GM18870 (cell line): ENCODE data around the gene VPS8.
"Not testable (repeated sequence)": the region's sequence is repeated elsewhere in the genome, so short reads cannot be mapped to it uniquely, and the experiment has no call there.

Experiments used
- ATAC-seq: cut with Tn5 transposase; IDR thresholded peaks from one replicate; pipeline ENCODE4 v1.9.1; 2021; ENCODE audit warnings: moderate library complexity; ENCODE audit not compliant: unreplicated experiment

VPS8 gene

GRCh38 chr3:184965639-184966430, 153.9 kb downstream of the VPS8 start:
- no peak for ATAC-seq

GRCh38 chr3:184968115-184968514, 156.1 kb downstream of the VPS8 start:
- no peak for ATAC-seq

GRCh38 chr3:184970186-184970585, 158.2 kb downstream of the VPS8 start:
- ATAC-seq: no peak

- no peak for ATAC-seq
These were observed 165.8 kb downstream of the VPS8 start for GRCh38 chr3:184977796-184978195.

DNA sequence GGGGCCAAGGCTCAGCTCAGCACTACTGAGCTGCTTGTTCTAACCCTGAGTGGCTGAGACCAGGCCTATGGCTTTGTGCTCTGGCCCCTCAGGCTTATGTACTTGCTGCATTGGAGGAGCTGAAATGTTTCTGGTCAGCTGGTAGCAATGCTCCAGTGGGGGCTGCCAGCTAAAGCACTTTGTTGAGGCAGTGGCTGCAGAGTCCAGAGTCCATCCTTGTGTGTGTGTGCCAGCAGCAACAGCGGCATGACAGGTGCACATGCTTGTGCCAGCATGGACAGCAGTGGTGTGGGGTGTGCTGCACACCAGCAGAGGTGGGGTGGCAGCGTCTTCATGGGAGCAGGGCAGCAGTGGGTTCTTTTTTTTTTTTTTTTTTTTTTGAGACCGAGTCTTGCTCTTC, 169.1 kb downstream of the VPS8 start:
- ATAC-seq: no peak

DNA sequence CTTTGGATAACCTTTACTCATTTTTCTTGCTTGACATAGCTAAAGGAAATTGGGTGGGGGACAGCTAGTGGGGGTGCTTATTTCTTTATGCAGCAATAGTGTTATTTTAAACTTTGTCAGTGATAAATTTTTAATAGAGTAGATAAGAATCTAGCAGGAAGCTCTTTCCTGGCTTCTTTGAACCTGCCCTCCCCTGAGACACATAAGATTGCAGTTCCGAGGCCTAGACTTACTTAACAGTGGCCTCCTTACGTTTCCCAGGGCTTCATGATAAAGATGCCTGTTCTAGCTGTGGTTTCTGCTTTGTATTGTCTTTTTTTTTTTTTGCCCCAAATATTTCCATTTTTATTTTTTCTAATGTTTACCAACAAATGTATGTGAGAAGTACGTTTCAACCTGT, 170.1 kb downstream of the VPS8 start:
- ATAC-seq: no peak

DNA sequence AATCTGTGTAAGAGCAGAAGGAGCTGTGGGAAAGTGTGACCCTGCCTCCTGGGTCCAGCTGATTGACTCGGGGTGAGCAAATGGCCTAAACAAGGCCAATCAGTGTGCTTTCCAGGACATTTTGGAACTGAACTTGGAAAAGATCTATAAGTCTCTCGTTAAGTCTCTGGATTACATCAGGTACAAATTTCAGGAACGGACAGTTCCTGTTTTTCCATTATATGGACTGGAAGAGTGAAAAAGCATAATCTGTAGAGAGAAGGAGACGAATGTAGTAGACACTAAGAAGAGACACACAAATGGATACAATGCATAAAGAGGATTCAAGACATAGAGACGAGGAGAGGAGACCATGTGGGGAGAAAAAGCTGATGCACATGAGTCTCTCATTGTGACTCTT, 173.6 kb downstream of the VPS8 start:
- no peak for ATAC-seq

- ATAC-seq: no peak
These were observed 174.5 kb downstream of the VPS8 start for GRCh38 chr3:184986366-184986889.

- no peak for ATAC-seq
These were observed 181.4 kb downstream of the VPS8 start for GRCh38 chr3:184993394-184993793.

DNA sequence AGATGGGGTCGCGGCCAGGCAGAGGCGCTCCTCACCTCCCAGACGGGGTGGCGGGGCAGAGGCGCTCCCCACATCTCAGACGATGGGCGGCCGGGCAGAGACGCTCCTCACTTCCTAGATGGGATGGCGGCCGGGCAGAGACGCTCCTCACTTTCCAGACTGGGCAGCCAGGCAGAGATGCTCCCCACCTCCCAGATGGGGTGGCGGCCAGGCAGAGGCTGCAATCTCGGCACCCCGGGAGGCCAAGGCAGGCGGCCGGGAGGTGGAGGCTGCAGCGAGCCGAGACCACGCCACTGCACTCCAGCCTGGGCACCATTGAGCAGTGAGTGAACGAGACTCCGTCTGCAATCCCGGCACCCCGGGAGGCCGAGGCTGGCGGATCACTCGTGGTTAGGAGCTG, 191.9 kb downstream of the VPS8 start:
- ATAC-seq: not testable (repeated sequence)

DNA sequence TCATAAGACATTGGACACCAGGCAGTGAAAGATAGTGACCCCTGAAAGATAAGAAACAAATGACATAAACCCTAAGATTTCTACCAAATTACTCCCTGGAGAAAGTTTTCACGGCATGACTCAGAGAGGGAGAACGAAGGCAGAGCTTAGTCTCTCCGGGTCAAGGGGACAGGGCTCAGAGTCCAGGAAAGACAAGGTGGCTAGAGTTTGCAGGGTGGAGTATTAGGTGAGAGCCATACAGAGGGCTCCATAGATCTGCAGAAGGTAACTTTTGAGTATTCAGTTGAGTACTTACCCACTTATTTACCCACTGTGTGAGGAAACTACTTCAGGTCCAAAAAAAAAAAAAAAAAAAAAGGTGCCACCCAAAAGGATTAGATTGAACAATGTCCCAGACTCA, 197.7 kb downstream of the VPS8 start:
- no peak for ATAC-seq

DNA sequence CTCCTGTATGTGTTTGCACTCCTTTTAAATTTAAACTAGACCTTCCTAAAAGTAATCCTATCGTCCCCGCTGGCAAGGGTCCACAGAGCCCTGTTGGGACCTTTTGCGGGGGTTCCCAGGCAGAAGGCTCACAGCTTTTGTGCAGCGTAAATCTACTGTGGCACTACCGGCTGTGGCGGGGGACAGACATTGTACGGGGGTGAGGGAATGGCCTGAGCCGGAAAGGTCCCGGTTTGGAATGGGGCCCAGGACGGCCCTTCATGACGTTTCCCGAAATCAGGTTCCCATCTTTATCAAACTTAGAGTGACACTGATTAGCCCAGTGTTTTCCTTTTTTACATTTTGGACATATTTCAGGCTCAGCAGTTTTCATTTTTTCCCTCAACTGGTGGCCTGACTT, 205.6 kb downstream of the VPS8 start:
- ATAC-seq: not testable (repeated sequence)

DNA sequence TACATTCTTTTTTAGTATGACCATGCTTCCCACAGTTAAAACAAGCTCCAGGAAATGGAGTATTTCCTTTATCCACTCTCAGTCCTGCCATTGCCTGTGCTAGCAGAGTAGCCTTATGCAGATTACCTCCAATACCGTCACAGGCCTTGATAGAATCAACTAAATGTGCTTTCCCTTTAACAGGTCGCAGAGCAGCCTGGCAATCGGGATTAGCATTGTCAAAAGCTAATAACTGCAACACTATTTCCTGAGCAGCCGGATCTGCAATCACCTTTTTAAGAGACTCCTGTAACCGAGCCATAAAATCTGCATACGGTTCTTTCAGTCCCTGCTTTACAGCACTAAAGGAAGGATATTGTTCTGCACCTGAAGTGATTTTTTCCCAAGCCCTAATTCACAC, 206.0 kb downstream of the VPS8 start:
- not testable (repeated sequence) for ATAC-seq

DNA sequence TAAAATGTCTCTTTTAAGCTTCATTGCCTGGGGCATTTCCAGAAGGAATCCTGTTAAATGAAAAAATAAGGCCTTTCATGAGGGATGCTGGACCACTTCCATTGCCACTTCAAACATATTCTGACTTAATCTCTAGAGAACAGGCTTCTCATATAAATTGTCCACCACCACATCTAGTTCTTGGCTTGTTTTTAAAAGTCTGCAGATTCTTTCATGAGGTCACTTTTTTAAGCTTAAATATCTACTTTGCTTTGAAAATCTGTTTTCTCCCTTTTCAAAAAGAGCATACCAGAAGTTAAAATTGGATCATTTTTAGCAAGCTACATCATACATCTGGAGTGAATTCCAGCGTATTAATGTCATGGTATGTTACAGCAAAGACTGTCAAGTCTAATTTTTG, 209.3 kb downstream of the VPS8 start:
- ATAC-seq: no peak

DNA sequence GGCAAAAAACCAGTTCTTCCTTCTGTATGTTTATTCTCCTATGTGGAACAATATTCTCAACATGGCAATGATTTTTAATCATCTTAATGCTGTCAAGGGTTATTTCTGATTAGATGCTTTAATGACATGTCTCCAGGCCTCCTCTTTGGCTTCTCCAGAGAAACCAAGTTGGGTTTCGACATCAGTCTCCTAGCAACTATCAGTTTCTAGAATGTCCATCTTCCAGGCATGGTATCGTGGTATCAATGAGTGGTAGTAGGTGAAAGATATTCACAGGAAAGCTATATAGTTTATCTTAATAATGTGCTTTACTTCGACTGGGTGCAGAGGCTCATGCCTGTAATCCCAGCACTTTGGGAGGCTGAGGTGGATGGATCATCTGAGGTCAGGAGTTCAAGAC, 212.4 kb downstream of the VPS8 start:
- no peak for ATAC-seq

- no peak for ATAC-seq
These were observed 213.0 kb downstream of the VPS8 start for GRCh38 chr3:185024966-185025365.

- no peak for ATAC-seq
These were observed 216.2 kb downstream of the VPS8 start for GRCh38 chr3:185028121-185028520.

DNA sequence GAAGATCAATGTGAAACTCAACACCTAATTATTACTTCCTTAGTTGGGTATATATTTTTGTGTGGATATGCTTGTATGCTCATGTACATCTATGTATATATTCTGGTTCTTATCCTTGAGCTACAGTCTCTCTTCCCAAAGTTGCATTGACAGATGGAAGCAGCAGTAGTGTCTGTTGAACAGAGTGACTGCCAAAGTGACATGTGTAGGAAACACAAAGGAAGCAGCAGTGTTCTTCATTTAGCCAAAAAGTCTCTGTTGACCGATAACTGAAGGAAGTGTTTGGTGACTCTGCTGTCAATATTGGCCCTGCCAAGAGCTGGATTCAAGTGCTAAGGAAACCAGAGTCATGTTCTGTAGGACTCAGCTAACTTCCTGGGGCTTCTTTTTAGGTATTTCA, 217.1 kb downstream of the VPS8 start:
- ATAC-seq: no peak

GRCh38 chr3:185030399-185030798, 218.4 kb downstream of the VPS8 start:
- ATAC-seq: no peak

DNA sequence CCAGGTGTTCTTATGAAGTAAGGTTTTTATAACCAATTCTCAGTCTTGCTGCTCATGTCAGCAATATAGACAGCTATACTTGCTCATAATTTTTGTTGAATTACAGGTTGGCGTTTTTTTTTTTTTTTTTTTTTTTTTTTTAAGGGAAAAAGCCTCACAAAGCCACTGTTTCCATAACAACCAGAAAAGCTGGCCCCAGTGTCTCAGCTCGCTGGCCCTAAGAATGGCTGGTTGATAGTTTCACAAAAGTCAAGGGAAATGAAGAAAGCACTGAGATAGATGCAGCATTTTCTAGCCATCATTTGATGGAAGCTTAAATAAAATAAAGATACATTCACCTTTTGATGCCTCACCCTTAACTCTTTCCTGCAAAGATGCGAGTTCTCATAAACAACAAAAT, 219.0 kb downstream of the VPS8 start:
- no peak for ATAC-seq

- no peak for ATAC-seq
These were observed 225.8 kb downstream of the VPS8 start for GRCh38 chr3:185037801-185038200.

DNA sequence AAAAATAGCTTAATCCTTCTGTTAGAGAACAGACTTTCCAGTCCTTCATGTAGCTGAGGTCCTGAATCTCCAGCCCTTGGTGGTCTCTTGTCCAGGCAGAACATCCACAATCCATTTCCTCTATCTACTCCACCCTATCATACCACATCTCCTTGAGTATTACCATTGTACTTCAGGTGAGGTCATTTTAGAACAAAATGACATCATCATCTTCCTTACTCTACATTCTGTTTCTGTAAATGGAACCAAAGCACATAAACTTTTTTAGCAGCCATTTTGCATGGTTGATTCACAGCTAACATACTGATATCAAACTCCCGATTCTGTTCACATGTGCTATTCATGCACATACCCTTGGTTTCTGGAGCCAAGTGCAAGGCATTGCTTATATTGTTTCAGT, 228.5 kb downstream of the VPS8 start:
- ATAC-seq: no peak

DNA sequence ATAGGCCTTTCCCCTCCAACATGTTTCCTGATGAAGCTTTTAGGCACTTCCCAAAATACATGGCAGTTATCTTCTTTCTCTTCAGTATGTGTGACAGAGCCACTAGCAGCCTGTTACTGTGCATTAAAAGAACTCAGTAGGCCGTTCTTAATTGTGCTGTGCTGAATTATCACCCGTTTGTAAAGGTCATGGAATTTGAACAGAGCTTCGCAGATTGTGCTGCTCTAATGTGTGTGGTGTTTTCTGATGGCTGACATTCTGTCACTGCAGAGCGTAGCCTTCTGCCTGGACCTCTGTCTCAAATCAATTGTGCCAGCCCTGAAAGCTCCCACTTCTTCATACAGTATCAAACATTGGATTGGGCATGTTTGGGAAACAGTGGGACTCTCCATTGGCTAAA, 229.6 kb downstream of the VPS8 start:
- no peak for ATAC-seq
